GM18951 (cell line): ENCODE data around the gene NOP56.

Experiments
- POLR2A ChIP-seq: IDR thresholded peaks from 4 replicates; pipeline ENCODE4 v1.6.1; 2011; ENCODE audit warnings: mild to moderate bottlenecking; ENCODE audit not compliant: insufficient read length, insufficient read depth; ENCODE audit errors: extremely low read depth
- in situ Hi-C: fragments of 300-500 bp; cut with MboI; formaldehyde crosslinking; loops from one replicate; pipeline ENCODE4 v1.12.0; 2022; ENCODE audit warnings: low sequenced_read_pairs, mixed read lengths, inconsistent platforms; ENCODE audit not compliant: unreplicated experiment

Gene NOP56

GRCh38 chr20:2619337-2619736 is 33.1 kb upstream of the NOP56 start:
- in situ Hi-C loops = no loop called here
- no peak for TF ChIP-seq POLR2A

DNA sequence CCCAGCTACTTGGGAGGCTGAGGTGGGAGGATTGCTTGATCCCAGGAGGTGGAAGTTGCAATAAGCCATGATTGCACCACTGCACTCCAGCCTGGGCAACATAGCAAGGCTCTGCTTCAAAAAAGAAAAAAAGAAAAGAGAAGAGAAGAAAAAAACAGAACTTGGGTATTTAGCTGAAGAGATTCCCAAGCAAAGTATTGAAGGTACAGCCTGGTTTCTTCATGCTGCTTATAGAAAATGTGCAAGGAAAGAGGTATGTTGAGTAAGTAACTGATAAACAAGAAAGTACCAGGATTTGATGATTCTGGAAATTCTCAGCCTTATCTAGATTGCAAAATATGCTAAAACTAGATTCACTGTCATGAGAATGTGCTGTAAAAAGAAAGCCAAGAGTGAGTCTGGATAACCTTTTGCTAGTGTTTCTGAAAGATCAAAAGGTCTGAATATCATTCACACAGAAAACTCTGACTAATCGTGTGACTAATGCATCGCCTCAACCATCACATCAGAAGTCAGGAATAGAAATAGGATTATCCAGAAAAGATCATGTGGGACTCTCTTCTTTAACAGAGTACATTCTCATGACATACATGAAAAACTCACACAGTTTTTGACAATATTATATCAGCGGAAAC is 32.4 kb upstream of the NOP56 start:
- no peak for TF ChIP-seq POLR2A
- in situ Hi-C loops = no loop called here

GRCh38 chr20:2624190-2624589 is 28.2 kb upstream of the NOP56 start:
- in situ Hi-C loops = no loop called here
- no peak for TF ChIP-seq POLR2A

DNA sequence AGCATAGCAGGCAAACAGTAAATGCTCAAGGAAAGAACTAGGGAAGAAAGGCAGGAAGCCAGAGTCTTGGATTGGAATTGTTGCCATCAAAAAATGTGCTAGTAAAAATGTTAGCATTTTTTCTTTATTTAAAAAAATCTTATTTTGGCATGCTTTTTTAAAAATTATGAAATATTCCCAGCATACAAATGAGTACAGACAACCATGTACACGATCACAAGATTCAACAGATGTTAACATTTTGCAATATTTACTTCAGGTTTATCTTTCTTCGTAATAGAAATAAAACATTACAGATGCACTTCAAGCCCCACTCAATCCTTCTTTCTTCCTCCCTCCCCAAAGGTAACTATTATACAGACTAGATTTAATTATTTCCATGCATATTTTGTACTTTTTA is 27.4 kb upstream of the NOP56 start:
- no peak for TF ChIP-seq POLR2A

DNA sequence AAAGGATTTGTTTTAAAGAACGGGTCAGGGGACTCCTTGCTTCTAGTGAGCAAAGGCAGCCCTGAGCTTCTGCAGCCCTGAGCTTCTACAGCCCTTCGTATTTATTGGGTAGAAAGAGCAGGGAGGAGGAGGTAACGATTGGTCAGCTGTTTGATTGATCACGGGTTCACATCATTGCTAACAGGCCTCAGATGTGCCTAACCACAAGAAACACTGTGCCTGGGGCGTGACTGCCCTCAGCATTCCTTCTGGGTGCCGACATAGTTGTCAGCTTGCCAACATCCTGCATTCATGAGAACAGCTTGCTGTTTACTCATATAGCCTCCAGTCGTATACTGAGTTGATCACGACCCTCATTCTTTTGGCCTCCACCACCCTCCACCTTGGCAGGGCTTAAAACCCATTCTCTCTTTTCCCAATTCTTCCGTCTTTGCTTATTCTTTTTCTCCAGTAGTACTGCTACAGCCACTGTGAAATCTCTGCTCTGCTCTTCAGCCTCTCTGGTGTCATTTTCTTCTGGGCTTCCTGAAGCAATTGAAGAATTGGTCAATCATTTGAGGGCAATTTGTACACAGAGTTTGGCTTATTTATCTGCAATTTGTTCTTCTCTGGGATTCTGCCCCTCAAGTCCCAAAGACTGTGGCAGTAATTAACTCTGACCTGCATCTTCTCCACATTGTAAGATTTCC is 25.4 kb upstream of the NOP56 start:
- in situ Hi-C loops = no loop called here
- no peak for TF ChIP-seq POLR2A

More for the DNA sequence above, 27.4 kb upstream of the NOP56 start:
- in situ Hi-C loops = no loop called here

DNA sequence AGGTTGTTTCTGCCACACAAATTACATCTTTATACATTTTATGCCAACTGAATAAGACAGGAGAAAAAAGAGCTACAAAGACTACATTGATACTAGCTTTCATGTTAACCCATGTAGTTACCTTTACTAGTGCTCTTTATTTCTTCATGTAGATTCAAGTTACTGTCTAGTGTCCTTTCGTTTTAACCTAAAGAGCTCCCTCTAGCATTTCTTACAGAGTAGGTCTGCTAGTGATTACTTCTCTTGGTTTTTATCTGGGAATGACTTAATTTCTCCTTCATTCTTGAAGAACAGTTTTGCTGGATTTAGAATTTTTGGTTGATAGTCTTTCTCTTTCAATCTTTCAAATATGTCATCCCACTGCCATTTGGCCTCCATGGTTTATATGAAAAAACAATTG is 21.2 kb upstream of the NOP56 start:
- no peak for TF ChIP-seq POLR2A
- in situ Hi-C loops = no loop called here

DNA sequence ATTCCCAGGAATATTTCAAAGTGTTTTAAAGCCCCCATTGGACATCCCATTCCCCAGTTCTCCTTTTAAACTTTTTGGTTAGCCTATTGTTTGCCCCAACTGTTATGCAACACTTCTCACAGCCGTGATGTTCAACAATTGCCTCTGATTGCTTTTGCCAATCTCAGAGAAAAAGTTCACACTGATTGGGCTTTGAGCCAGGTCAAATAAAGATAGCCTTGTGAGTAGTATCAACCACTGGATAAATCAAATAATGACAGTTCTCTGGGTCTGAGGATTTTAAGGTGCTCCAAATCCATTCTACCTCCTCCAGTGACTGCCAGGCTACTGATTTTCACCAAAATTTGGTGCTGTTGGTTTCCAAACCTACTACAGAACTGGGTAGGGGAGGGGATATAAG is 19.1 kb upstream of the NOP56 start:
- no peak for TF ChIP-seq POLR2A
- in situ Hi-C loops = no loop called here

DNA sequence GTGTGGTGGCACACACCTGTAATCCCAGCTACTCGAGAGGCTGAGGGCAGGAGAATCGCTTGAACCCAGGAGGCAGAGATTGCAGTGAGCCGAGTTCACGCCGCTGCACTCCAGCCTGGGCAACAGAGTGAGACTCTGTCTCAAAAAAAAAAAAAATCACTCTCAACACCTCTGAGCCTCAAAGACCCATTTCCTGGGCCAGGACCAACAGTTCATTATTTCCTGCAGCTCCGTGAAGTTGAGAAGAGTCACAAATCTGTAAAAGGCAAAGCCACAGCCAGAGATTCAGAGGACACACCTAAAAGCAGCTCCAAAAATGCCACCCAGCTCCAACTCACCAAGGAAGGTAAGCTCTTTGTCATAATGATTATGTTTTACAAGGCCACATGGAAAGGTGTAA is 15.2 kb upstream of the NOP56 start:
- no peak for TF ChIP-seq POLR2A
- in situ Hi-C loops = no loop called here

GRCh38 chr20:2640260-2640659 is 12.2 kb upstream of the NOP56 start:
- no peak for TF ChIP-seq POLR2A
- in situ Hi-C loops = loop anchor here (10.0 kb wide), 1 partner anchor 115 kb away; no protein-coding TSS in a partner anchor

- no peak for TF ChIP-seq POLR2A
- in situ Hi-C loops = loop anchor here (10.0 kb wide), 1 partner anchor 116 kb away; no protein-coding TSS in a partner anchor
Observed at GRCh38 chr20:2640899-2641298, 11.5 kb upstream of the NOP56 start.

GRCh38 chr20:2643708-2644107 is 8.7 kb upstream of the NOP56 start:
- TF ChIP-seq POLR2A = no peak
- in situ Hi-C loops = loop anchor here (10.0 kb wide), 1 partner anchor 119 kb away; no protein-coding TSS in a partner anchor

DNA sequence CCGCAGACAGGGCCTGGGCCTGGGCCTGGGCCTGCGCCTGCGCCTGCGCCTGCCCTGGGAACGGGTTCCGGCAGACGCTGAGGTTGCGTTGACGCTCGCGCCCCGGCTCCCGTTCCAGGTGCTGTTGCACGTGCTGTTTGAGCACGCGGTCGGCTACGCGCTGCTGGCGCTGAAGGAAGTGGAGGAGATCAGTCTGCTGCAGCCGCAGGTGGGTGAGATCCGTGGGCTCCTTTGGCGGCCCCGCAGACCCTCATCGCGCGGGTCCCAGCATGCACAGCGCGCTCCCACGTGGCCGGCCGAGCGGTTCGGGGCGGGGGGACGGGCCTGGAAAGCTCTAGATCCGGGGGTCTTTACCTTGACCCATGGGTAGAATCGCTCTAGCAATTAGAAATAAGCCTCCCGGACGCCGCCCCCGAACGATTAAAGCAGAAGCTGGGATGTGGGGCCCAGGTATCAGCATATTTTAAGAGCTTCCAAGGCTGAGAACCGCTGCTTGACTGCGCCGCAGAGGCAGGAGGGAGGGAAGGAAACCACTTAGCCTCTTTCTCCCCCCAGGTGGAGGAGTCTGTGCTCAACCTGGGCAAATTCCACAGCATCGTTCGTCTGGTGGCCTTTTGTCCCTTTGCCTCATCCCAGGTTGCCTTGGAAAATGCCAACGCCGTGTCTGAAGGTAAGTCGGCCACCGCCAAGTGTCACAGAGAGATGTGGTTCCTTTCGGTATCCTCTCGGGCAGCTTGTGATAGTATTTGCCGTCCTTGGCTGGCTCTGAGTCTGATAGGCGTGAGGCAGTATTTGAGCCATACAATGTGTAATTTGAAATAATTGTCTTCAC is 508 bp downstream of the NOP56 start:
- TF ChIP-seq POLR2A = no peak
- in situ Hi-C loops = no loop called here

DNA sequence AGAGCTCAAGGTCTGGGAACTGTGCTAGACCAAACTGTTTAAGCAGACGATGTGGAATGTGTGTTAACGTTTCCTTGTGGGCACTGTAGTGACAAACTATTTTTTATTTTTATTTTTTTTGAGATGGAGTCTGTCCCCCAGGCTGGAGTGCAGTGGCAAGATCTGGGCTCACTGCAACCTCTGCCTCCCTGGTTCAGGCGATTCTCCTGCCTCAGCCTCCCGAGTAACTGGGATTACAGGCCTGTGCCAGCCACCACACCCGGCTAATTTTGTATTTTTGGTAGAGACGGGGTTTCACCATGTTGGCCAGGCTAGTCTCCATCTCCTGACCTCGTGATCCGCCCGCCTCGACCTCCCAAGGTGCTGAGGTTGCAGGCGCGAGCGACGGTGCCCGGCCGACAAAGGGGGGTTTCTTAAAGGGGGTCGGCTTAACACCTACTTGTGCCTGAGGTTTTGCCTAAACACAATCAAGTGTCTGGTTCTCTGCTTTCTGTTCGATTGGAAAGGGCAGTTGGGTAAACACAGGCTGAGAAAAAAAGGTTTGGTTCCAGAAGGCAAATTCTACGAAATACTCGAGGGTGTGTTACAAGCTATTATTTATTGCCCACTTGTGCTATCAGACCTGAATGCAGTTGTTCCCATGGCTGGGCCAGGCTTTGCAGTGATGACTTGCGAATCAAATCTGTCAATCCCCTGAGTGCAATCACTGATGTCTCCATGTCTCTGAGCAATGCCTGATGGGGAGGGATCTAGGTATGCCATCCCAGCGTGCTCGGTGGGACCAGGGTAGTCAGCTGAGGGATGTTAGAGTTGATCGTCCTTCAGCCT is 1.3 kb downstream of the NOP56 start:
- peak; percentile 21 for TF ChIP-seq POLR2A
- in situ Hi-C loops = no loop called here
